Small intestine (tissue), 7 donors: ENCODE measurements around the gene PHYHD1. TPM values are rescaled to one million over a fixed set of nuclear protein-coding genes. Genes with fewer than 3 reads are reported as not detected.
A peak's percentile ranks its signal among the peaks of the same experiment; 100 is the strongest.
"Not testable (repeated sequence)": the region's sequence is repeated elsewhere in the genome, so short reads cannot be mapped to it uniquely, and the experiment has no call there.

Experiments
- DNase-seq, 2 donors: peaks; one replicate each; pipeline versions ENCODE4 v3.0.0 to v3.0.0-alpha.2; 2013
- FAIRE-seq: peaks from 2 replicates; lab custom pipeline; 2012; peaks lifted over from hg19 to GRCh38; lab: Jason Lieb, UNC
- H3K27ac ChIP-seq, 3 donors: one replicate each; pipeline ENCODE4 v1.5.1; 2013; ENCODE audit warnings: low read length in 2 of 3, mild to moderate bottlenecking in 2 of 3, control low read depth in 1 of 3, inconsistent platforms in 1 of 3, low read depth in 1 of 3, moderate library complexity in 1 of 3
- H3K27me3 ChIP-seq, 3 donors: one replicate each; pipeline ENCODE4 v1.6.1; 2013; ENCODE audit warnings: low read length in 3 of 3, inconsistent platforms in 1 of 3; ENCODE audit not compliant: control insufficient read depth in 3 of 3, insufficient read depth in 3 of 3
- H3K36me3 ChIP-seq, 3 donors: one replicate each; pipeline ENCODE4 v1.6.1; 2013; ENCODE audit warnings: low read length in 3 of 3, inconsistent platforms in 1 of 3, low read depth in 1 of 3, mild to moderate bottlenecking in 1 of 3, moderate library complexity in 1 of 3; ENCODE audit not compliant: control insufficient read depth in 3 of 3, insufficient read depth in 2 of 3
- H3K4me1 ChIP-seq, 3 donors: one replicate each; pipeline ENCODE4 v1.6.1; 2013; ENCODE audit warnings: low read length in 2 of 3, inconsistent platforms in 1 of 3, low read depth in 1 of 3, mild to moderate bottlenecking in 1 of 3, moderate library complexity in 1 of 3; ENCODE audit not compliant: control insufficient read depth in 3 of 3, insufficient read depth in 2 of 3
- H3K4me3 ChIP-seq, 3 donors: one replicate each; pipeline ENCODE4 v1.5.1; 2013; ENCODE audit warnings: low read length in 3 of 3, control low read depth in 1 of 3, inconsistent platforms in 1 of 3, low read depth in 1 of 3, mild to moderate bottlenecking in 1 of 3, moderate library complexity in 1 of 3
- H3K9me3 ChIP-seq, 2 donors: one replicate each; pipeline ENCODE4 v1.6.1; 2013; ENCODE audit warnings: low read depth in 1 of 2, low read length in 1 of 2; ENCODE audit not compliant: control insufficient read depth in 2 of 2, insufficient read depth in 1 of 2
- WGBS, 3 donors: extraction: QIAGEN DNeasy Blood & Tissue Kit; methylation state at CpG; one replicate each; pipeline ENCODE4 v1.1.7; 2013; 5-methylcytosine and 5-hydroxymethylcytosine counted together
- polyA plus RNA-seq, 4 donors: library from polyadenylated mRNA; stranded (reverse) in 3 of 4; unstranded in 1 of 4; fragments of 200-250 nt in 3 of 4; fragments of 120-200 nt in 1 of 4; gene quantifications; one replicate each; pipeline versions ENCODE4 v1.2.1 to v1.2.3, GENCODE V29; 2013
- donor health status: healthy with polysubstance abuse.
- donor health status: control.
- donor health status: control.
- donor health status: Bipolar disorder and iron deficiency.
- donor health status: healthy.

PHYHD1 gene
- polyA plus RNA-seq, 4 donors: 1.1 to 25.8 (median 4.9) TPM

DNA sequence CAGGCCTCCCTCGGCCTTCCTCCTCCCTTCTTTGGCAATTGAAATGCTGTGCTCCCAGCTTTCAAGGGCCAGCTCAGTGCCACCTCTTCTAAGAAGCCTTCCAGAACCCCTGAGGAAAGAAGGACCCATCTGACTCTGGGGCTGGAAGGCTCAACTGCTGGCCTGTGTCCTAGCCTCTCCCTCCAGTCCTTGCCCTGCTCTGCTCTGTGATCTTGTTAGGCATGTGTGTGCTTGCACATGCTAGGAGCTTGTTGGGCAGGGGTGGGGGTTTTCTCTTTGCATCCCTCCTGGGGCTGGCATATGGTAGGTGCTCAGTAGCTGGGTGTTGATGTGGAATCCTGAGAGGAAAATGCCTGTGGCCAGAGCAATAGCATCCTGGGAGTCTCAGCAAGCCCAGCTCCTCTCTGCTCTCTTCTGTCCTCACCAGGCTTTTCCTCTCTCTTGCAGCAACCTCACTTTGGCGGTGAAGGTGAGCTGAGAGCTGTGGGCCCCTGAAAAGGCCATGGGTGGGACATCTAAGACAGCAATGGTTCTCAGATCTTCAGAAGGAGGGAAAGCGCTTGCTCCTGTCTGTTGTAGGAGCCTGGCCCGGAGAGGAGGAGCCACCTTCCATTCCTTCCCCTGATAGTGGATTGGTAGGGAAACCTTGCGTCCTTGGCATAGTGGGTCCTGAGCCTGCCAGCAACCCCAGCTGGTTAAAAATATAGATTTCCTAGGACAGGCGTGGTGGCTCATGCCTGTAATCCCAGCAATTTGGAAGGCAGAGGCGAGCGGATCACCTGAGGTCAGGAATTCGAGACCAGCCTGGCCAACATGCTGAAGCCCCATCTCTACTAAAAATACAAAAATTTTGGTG lies 16.8 kb downstream of the PHYHD1 start:
- Histone ChIP-seq H3K27me3 (no peaks in the 10 kb centered on the region), H3K27ac (no peak overlapping the region), H3K36me3 (peaks cover 0 to 28% (median 0%) of the 10 kb centered on the region in 3 donors), H3K4me1 (no peaks in the 10 kb centered on the region), H3K4me3 (no peak overlapping the region), H3K9me3 (no peaks in the 10 kb centered on the region)
- FAIRE-seq (no peak), DNase-seq (no peak)
- WGBS, 3 donors: 89 to 96% (median 93%) methylated on average over 9 of the region's 9 CpGs

GRCh38 chr9:128940271-128940921 lies 19.6 kb downstream of the PHYHD1 start:
- no peak for FAIRE-seq
- no peaks in the 10 kb centered on the region for H3K27me3 ChIP-seq
- peaks cover 0 to 42% (median 0%) of the 10 kb centered on the region in 3 donors for H3K36me3 ChIP-seq
- WGBS, 3 donors: 64 to 72% (median 67%) methylated on average over 12 to 15 of the region's 15 CpGs
- peaks cover 0 to 4% (median 0%) of the 10 kb centered on the region in 3 donors for H3K4me1 ChIP-seq
- H3K4me3 ChIP-seq: no peak overlapping the region
- H3K27ac ChIP-seq: no peak overlapping the region
- H3K9me3 ChIP-seq: no peaks in the 10 kb centered on the region
- no peak for DNase-seq

- no peaks in the 10 kb centered on the region for H3K9me3 ChIP-seq
- no peak for DNase-seq
- H3K36me3 ChIP-seq: peaks cover 0 to 46% (median 0%) of the 10 kb centered on the region in 3 donors
- H3K4me3 ChIP-seq: no peak overlapping the region
- H3K27ac ChIP-seq: no peak overlapping the region
- peaks cover 0 to 4% (median 0%) of the 10 kb centered on the region in 3 donors for H3K4me1 ChIP-seq
- no peak for FAIRE-seq
- WGBS, 3 donors: 87 to 93% (median 90%) methylated on average over 12 of the region's 12 CpGs
- H3K27me3 ChIP-seq: no peaks in the 10 kb centered on the region
These were observed 20.4 kb downstream of the PHYHD1 start for GRCh38 chr9:128940946-128941755.

GRCh38 chr9:128943832-128944620 lies 23.2 kb downstream of the PHYHD1 start:
- no peaks in the 10 kb centered on the region for H3K9me3 ChIP-seq
- WGBS, 3 donors: 88 to 91% (median 90%) methylated on average over 7 of the region's 7 CpGs
- no peak overlapping the region for H3K4me3 ChIP-seq
- no peak for FAIRE-seq
- peaks cover 3 to 13% (median 3%) of the 10 kb centered on the region in 3 donors for H3K4me1 ChIP-seq
- H3K27me3 ChIP-seq: no peaks in the 10 kb centered on the region
- H3K27ac ChIP-seq: no peak overlapping the region
- DNase-seq: no peak
- H3K36me3 ChIP-seq: peaks cover 0 to 41% (median 0%) of the 10 kb centered on the region in 3 donors

GRCh38 chr9:128944966-128945365 lies 24.2 kb downstream of the PHYHD1 start:
- H3K4me3 ChIP-seq, H3K27ac ChIP-seq, DNase-seq, H3K27me3 ChIP-seq, FAIRE-seq, H3K9me3 ChIP-seq: not testable (repeated sequence)
- Histone ChIP-seq H3K4me1 (peaks cover 3 to 14% (median 3%) of the 10 kb centered on the region in 3 donors), H3K36me3 (peaks cover 0 to 49% (median 0%) of the 10 kb centered on the region in 3 donors)
- WGBS, 3 donors: 91 to 98% (median 95%) methylated on average over 7 of the region's 7 CpGs

DNA sequence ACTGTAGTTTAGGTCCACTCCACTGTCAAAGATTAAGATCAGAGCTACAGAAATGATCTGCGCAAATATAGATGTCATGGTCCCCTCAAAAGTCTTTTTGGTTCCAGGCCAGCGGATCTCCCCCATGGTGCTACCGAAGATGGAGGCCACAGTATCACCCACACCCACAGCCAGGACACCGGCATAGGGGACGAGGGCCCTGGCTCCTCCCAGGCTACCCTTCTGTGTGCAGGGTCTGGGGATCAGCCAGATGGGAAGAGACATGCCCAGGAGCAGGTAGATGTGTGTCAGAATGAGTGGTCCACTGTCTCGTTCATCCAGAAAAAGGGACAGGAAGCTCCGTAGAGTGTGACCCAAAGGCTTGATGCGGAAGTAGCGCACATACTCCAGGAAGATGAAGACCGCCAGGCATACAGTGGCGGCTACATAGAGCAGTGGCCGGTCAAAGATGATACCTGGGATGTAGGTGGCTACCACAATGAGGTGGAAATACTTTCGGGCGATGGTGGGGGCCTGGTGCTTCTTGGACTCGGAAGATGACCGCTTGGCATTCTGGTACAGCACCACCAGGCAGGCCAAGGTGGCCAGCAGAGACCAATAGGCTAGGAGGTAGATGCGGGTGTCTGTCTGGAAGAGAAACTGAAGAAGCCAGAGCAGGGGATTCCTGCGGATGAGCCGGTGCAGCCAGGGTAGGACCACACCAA lies 25.2 kb downstream of the PHYHD1 start:
- no peak overlapping the region for H3K27ac ChIP-seq

GRCh38 chr9:128946571-128947276 lies 25.9 kb downstream of the PHYHD1 start:
- peak in 1 of 2 donors; percentile 33 for DNase-seq
- no peaks in the 10 kb centered on the region for H3K9me3 ChIP-seq
- no peak for FAIRE-seq
- no peaks in the 10 kb centered on the region for H3K27me3 ChIP-seq
- H3K4me3 ChIP-seq: peak overlapping the region; percentile 65 to 95 (median 77)
- 14 to 27% (median 19%) methylated on average over 28 to 30 of the region's 30 CpGs for WGBS, 3 donors
- H3K36me3 ChIP-seq: peaks cover 0 to 50% (median 0%) of the 10 kb centered on the region in 3 donors
- H3K4me1 ChIP-seq: peaks cover 3 to 14% (median 3%) of the 10 kb centered on the region in 3 donors
- peak overlapping the region; percentile 67 to 79 (median 72) for H3K27ac ChIP-seq

More for the DNA sequence above, 25.2 kb downstream of the PHYHD1 start:
- peaks cover 0 to 55% (median 0%) of the 10 kb centered on the region in 3 donors for H3K36me3 ChIP-seq
- WGBS, 3 donors: 95 to 97% (median 97%) methylated on average over 19 of the region's 19 CpGs
- H3K4me1 ChIP-seq: peaks cover 3 to 14% (median 3%) of the 10 kb centered on the region in 3 donors
- H3K9me3 ChIP-seq: no peaks in the 10 kb centered on the region
- no peak for DNase-seq
- no peak for FAIRE-seq
- H3K4me3 ChIP-seq: no peak overlapping the region
- H3K27me3 ChIP-seq: no peaks in the 10 kb centered on the region
